IPS-20b (cell line): Measurements from ENCODE around the gene AMOTL2.

Source experiments
- H3K27ac ChIP-seq: one replicate; pipeline ENCODE4 v1.5.1; 2013; ENCODE audit warnings: low read length
- H3K27me3 ChIP-seq: 2 replicates; pipeline ENCODE4 v1.6.1; 2013; ENCODE audit warnings: mild to moderate bottlenecking, low read length, inconsistent platforms; ENCODE audit not compliant: insufficient read depth
- H3K36me3 ChIP-seq: 2 replicates; pipeline ENCODE4 v1.6.1; 2013; ENCODE audit warnings: low read depth, mild to moderate bottlenecking, inconsistent platforms, low read length, moderate library complexity; ENCODE audit not compliant: insufficient read depth
- H3K4me1 ChIP-seq: 2 replicates; pipeline ENCODE4 v1.6.1; 2013; ENCODE audit warnings: mild to moderate bottlenecking, control low read depth, inconsistent platforms, low read length, moderate library complexity; ENCODE audit not compliant: insufficient read depth
- H3K4me3 ChIP-seq: 2 replicates; pipeline ENCODE4 v1.5.1; 2013; ENCODE audit warnings: mild to moderate bottlenecking, low read length, inconsistent platforms
- H3K9ac ChIP-seq: 2 replicates; pipeline ENCODE4 v1.6.1; 2013; ENCODE audit warnings: low read depth, mild to moderate bottlenecking, inconsistent platforms, low read length, moderate library complexity
- H3K9me3 ChIP-seq: 2 replicates; pipeline ENCODE4 v1.6.1; 2013; ENCODE audit warnings: mild to moderate bottlenecking, low read depth, low read length, inconsistent platforms; ENCODE audit not compliant: insufficient read depth

Gene AMOTL2

DNA sequence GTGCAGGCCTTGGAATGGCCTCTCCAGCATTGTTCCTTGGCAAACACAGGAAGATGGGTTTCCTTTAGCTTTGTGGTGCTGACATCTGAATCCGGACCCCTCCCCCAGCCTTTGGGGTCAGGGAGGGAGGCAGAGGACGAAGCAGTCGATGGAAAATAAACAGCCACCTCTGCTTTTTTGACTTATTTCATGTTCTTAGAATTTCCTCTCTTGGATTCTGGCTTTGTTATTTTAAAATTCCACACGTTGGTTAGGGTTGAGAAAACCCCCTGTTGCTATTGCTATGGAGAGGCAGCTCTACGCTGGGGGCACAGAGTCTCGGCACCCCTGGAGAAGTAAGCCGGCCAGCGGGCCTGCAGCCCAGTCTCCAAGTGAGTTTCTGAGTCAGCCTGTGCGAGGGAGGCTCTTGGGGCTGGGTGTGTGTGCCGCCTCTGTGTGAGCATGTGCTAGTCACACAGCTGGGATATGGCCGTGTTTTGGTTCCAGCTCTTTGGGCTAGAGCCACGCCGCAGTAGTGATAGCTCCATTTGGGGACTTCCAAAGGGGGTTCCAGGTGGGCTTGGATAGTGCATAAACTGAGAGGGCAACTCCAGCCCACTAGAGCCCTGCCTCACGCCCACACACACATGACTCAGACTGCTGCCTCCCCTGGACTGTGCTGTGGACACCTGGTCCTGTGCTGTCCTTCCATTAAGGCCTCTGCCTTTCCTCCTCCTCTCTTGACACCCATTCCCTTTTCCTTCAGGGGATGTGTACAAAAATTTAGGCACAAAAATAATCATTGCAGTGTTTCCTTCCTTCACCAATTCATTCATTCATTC is 58.8 kb downstream of the AMOTL2 start:
- H3K27ac ChIP-seq = no peak overlapping the region
- no peak overlapping the region for H3K9ac ChIP-seq
- H3K9me3 ChIP-seq = no peaks in the 10 kb centered on the region
- no peak overlapping the region for H3K4me3 ChIP-seq
- peaks cover 36% of the 10 kb centered on the region for H3K27me3 ChIP-seq
- no peaks in the 10 kb centered on the region for H3K36me3 ChIP-seq
- peaks cover 14% of the 10 kb centered on the region for H3K4me1 ChIP-seq

DNA sequence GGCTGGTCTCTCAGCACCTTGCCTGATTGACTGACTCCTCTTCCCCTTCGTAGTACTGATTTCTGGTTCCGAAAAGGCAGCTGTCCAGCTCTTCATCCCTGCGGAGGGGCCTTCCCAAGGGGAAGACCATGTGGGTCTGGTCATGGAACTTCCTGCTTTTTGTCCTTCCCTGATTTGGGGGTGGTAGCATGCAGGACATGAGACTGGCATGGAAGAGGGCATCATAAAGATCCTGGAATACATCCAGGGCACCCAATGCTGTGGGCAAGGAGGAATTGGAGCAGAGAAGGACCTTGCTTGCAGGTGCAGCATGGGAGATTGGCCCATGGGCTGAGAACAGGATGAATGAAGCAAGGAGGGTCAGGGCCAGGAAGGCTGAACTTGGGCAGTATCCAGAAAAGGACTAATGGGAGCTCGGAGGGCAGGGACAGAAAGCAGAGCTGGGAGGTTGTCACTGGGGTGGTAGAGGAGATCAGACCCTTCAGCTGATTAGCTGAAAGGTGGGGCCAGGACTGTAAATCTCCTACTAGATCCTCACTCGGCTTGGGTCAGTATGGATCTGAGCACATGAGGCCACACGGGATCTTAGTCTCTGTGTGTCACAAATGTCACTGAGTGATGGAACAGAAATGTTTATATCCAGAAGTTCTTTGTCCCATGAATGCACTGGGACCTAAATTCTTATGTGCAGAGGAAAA is 59.5 kb downstream of the AMOTL2 start:
- no peak overlapping the region for H3K27ac ChIP-seq
- no peak overlapping the region for H3K4me3 ChIP-seq
- H3K9ac ChIP-seq = no peak overlapping the region
- H3K9me3 ChIP-seq = no peaks in the 10 kb centered on the region
- no peaks in the 10 kb centered on the region for H3K36me3 ChIP-seq
- peaks cover 14% of the 10 kb centered on the region for H3K4me1 ChIP-seq
- H3K27me3 ChIP-seq = peaks cover 36% of the 10 kb centered on the region

DNA sequence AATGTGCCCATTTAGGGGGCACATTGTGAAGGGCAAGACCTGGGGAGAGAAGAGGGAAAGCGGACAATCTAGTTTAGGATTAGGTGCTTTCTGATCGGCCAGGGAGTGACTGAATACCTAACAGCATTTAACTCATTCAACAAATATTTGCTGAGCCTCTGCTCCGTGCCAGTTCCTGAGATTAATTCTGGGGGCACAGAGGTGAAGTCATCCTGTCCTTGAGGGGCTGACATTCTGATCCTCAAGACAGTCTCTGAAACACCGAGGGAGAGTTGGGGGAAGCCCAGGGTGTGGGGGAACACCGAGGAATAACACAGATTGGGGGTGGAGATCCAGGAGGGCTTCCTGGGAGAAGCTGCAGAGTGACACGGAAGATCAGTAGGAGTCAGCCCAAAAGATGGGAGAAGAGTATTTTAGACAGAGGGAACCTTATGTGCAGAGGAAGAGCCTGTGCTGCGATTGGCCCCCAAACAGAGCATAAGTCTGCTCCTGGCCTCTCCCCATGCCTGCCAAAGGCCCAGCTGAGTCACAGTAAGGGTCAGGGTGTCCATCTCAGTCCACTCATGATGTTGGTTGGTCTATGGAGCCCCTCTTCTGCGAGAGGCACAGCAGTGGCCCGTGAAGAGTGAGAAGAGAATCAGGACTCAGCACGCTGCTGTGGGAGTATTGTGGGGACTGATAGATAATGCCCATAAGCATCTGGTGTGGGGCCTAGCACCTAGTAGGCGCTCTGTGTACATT is 60.2 kb downstream of the AMOTL2 start:
- Histone ChIP-seq H3K27me3 (peaks cover 36% of the 10 kb centered on the region), H3K9me3 (no peaks in the 10 kb centered on the region), H3K4me3 (peak overlapping the region; percentile 70), H3K36me3 (no peaks in the 10 kb centered on the region), H3K27ac (no peak overlapping the region), H3K4me1 (peaks cover 14% of the 10 kb centered on the region), H3K9ac (peak overlapping the region; percentile 79; the same call in 1 of the 2 replicates)

DNA sequence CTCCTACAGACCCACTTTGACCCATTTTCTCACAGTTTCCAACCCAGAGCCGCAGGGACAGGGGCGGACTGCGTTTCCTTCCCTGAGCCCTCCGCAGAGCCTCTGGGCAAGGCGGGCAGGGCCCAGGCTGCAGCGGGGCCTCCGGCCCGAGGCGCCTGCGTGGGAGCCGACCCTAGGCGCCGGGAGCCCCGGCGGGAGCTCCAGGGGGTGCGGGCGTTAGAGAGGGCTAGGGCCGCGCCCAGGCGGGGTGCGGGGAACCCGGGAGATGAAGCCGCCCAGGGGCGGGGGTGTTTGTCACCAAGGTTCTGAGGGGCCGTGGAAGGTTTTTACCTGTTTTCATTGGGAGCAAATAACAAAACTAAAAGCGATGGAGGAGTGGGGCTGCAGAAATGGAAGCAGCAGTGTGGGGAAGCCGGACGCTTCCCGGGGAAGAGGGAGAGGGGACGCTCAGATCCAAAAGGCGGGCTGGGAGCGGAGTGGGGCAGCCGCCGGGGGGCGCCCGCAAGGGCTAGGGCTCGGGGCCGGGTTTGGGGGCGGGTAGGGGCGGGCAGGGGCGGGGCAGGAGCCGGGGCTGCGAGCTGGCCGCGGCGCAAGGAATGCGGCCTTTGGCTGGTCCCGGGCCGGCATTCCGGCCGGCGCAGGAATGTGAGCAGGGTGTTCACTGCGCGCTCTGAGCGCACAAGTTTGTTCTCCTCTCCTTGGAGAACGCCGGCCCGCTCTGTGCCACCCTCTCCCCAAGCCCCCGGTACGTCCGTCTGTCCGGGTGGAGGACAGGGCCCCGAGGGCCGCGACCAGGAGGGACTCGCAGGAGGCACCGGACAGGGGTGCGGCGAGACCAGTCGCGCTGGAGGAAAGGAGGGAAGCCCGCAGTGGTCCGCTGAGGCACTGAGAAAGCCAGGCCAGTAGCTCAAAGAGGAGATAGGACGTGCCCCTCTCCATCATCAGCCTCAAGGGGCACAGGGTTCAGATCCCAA is 61.1 kb downstream of the AMOTL2 start:
- H3K9ac ChIP-seq = peak overlapping the region; percentile 79; the same call in 1 of the 2 replicates
- H3K4me3 ChIP-seq = peak overlapping the region; percentile 70

DNA sequence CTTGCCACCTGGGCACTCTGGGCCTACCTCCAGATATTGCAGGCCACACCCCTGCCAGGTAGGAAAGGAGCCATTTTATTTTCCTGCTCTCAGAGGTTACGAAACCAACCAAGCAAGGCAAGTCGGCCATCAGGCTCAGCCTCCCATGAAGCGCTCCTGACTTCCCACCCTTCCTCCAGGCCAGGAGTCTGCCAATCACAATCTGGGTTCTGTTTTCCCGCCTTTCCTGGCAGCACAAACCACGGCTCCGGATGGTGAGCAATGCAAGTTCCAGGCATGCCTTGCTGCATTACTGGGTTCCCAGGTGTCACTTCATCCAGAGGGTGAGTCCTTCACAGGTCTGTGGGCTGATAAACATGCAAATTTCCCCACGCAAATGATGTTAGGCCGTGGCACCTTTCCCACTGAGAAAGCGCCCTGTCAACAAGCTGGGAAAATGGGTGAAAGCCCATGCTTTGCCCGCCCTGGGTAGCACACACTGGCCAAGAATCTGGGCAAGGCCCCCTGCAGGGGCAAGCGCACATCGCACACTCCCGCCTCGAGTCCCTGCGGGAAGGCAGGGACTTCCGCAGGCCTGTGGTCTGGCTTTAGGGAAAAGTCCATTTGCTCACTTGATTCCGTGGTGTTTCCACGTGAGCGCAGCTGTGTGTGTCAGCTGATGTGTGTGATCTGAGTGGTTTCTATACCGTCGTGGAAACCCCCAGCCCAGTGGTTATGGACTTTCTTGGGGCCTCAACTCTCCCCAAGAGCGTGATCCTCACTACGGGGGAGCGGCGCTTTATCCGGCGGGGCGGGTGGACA is 62.0 kb downstream of the AMOTL2 start:
- Histone ChIP-seq H3K9me3 (no peaks in the 10 kb centered on the region), H3K9ac (no peak overlapping the region), H3K4me1 (peaks cover 17% of the 10 kb centered on the region), H3K4me3 (no peak overlapping the region), H3K27me3 (peaks cover 36% of the 10 kb centered on the region), H3K27ac (no peak overlapping the region), H3K36me3 (no peaks in the 10 kb centered on the region)

More for the DNA sequence above, 61.1 kb downstream of the AMOTL2 start:
- Histone ChIP-seq H3K27me3 (peaks cover 36% of the 10 kb centered on the region), H3K4me1 (peaks cover 17% of the 10 kb centered on the region), H3K36me3 (no peaks in the 10 kb centered on the region), H3K9me3 (no peaks in the 10 kb centered on the region), H3K27ac (no peak overlapping the region)

DNA sequence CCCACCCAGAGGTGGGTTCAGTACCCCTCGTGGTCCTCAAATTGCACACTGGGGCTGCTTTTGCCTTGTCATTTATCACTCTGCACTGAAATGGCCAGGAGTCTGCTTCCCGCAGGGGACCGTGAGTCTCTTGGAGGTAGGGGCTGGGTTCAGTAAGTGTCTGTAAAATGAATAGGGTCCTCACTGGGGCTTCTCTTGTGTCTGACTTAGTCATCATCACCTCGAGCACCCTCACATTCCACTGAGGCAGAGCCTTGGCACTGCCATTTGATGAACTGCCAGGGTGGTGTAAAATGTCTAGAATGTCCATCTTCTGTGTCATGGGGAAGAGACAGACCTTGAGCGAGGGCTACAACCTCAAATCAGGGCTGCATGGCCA is 62.6 kb downstream of the AMOTL2 start:
- H3K36me3 ChIP-seq = no peaks in the 10 kb centered on the region
- H3K9ac ChIP-seq = no peak overlapping the region
- no peaks in the 10 kb centered on the region for H3K9me3 ChIP-seq
- no peak overlapping the region for H3K4me3 ChIP-seq
- no peak overlapping the region for H3K27ac ChIP-seq
- H3K4me1 ChIP-seq = peaks cover 17% of the 10 kb centered on the region
- peaks cover 36% of the 10 kb centered on the region for H3K27me3 ChIP-seq

DNA sequence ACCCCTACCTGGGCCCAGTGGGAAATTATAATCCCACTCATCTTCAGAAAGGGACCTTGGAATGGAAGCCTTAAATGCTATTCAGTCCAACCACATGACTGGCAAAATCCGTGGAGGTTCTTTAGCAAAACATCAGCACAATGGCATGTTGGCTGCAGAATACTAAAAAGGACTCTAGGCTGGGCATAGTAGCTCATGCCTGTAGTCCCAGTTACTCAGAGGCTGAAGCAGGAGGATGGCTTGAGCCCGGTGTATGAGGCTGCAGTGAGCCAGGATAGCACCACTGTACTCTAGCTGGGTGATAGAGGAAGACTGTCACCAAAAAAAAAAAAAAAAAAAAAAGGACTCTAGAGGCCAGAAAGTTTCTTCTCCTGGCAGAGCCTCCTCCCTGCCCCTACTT is 63.0 kb downstream of the AMOTL2 start:
- no peak overlapping the region for H3K27ac ChIP-seq
- H3K27me3 ChIP-seq = peaks cover 36% of the 10 kb centered on the region
- no peaks in the 10 kb centered on the region for H3K9me3 ChIP-seq
- H3K36me3 ChIP-seq = no peaks in the 10 kb centered on the region
- H3K4me3 ChIP-seq = no peak overlapping the region
- H3K4me1 ChIP-seq = peaks cover 17% of the 10 kb centered on the region
- H3K9ac ChIP-seq = no peak overlapping the region

DNA sequence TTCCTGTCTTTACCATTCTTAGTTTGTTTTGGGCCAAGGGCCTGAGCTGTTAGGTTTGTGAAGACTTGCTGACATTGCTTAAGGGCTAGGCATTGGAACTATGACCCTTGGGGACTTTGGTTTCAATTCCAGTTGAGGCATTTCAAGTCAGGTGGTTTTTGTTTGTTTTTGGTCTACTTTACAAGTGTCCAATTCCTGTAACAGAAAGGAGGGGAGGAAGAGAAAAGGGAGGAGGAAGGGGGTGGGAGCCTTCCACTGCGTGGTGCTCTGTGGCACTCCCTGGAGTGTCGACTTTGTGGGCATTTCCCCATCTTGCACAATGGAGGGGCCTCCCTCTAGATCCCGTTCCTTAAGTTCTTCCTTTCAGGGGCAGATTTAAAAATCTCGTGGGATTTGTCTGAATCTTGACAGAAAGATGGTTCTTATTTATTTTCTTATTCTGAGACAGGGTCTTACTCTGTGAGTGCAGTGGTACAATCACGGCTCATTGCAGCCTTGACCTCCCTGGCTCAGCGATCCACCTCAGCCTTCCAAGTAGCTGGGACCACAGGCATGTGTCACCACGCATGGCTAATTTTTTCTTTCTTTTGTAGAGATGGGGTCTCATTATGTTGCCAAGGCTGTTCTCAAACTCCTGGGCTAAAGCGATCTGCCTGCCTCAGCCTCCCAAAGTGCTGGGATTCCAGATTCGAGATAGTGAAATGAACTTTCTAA is 64.1 kb downstream of the AMOTL2 start:
- Histone ChIP-seq H3K27ac (no peak overlapping the region), H3K4me1 (peaks cover 9% of the 10 kb centered on the region), H3K36me3 (no peaks in the 10 kb centered on the region)

DNA sequence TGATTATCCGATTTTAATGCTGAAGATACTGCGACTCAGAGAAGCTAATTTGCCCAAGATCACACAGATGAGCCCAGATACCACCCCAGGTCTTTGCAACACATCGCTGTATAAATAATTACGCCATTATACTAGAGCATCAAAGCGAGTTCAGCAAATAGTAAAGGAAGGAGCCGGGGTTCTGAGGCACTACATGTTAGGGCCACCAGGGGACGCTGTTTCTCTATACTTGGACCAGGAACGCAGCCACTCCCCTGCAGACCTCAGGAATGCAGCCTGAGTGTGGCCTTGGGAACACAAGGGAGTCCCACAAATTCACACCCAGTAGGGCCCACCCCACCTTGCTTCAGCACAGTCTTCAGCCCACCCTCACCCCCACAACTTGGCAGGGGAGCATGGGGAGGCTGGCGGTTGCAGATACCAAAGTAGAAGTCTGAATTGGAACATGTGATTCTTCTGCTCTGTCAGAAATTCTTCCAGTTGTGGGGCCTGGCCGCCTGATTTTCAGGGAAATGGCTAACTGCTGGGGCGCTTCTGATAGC is 65.8 kb downstream of the AMOTL2 start:
- Histone ChIP-seq H3K4me3 (0 out of 2 replicates have a peak overlapping the region, but pooled peaks have one; percentile 22), H3K27ac (no peak overlapping the region), H3K9me3 (no peaks in the 10 kb centered on the region), H3K4me1 (peaks cover 3% of the 10 kb centered on the region; the same call in 1 of the 2 replicates), H3K27me3 (peaks cover 18% of the 10 kb centered on the region), H3K36me3 (no peaks in the 10 kb centered on the region), H3K9ac (peak overlapping the region; percentile 61; the same call in 1 of the 2 replicates)

More for the DNA sequence above, 64.1 kb downstream of the AMOTL2 start:
- Histone ChIP-seq H3K27me3 (peaks cover 35% of the 10 kb centered on the region), H3K4me3 (no peak overlapping the region), H3K9me3 (no peaks in the 10 kb centered on the region), H3K9ac (no peak overlapping the region)

DNA sequence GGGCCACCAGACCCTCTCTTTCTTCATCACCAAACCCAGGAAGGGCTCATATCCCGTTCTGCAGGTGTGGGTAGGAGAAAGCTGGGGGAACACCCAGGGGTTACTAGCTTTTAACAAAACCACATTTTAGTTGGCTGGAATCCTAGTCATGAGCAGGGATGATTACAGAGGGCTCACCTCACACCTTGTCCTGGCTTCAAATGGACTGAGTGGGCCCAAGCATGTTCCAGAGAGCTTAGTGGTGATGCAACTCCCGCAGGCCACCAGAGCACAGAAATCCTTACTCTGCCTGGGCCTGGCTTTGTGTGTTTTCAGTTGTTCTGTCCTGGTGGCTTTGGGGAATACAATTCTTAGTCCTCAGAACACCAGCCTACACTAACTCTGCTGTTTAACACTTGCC is 66.8 kb downstream of the AMOTL2 start:
- Histone ChIP-seq H3K27ac (no peak overlapping the region), H3K4me1 (peaks cover 3% of the 10 kb centered on the region; the same call in 1 of the 2 replicates), H3K4me3 (no peak overlapping the region), H3K36me3 (no peaks in the 10 kb centered on the region), H3K9me3 (no peaks in the 10 kb centered on the region), H3K9ac (no peak overlapping the region), H3K27me3 (peaks cover 10% of the 10 kb centered on the region; the same call in 1 of the 2 replicates)
